ENCODE measurements around the gene CHST3.

The CHST3 gene

DNA sequence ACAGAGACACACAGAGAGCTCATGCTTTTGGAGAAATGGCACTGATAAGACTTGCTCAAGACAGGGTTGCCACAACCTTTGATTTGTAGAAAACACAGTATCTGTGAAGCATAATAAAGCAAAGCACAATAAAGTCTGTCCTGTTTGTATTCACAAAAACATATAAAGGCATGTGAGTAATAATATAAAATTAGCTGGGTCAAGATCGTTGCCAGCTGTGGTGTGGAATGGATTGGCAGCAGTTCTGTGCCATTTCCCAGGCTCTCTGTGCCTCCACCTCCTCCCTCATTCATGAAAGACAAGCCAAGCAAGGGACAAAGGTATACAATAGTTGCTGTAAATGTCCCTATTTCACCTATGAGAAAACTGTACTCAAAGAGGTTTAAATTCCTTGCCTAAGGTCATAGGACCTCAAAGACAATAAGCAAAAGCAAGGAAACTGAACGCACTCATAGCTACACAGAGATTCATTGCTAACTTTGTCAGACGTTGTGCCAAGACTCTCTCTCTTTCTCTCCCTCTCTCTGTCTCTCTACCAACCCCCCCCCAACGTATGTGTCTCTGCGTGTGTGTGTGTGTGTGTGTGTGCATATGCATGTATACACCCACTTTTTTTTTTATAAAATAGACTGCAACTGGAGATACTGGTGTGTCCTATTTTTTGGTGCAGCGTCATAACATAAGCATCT lies 31.8 kb downstream of the CHST3 start:
- no peak for DNase-seq

DNA sequence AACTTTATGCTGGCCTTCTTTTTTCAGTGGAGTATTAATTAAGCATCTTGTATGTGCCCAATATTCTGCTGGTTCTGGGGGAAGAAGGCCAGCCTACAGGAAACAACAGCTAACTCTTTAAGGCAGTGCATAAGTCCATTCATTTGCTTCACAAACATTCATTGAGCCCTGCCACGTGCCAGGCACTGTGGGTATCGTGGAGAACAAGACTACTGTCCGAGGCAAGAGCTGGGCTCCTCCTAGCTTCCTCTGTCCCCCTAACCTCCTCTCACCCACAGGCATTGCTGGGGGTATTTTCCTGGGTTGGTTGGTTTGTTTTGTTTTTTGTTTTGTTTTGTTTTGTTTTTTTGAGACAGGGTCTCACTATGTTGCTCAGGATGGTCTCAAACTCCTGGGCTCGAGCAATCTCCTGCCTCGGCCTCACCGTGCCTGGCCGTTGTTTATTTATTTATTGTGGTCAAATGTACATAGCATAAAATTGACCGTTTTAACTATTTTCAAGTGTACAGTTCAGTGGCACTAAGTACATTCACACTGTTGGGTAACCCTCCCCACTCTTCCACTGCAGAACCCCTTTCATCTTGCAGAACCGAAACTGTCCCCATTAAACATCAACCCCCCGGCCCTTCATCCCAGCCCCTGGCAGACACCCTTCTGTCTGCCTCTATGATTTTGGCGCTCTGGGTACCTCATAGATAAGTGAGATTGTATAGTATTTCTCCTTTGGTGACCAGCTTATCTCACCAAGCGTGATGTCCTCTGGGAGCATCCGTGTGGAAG lies 32.6 kb downstream of the CHST3 start:
- DNase-seq: no peak

DNA sequence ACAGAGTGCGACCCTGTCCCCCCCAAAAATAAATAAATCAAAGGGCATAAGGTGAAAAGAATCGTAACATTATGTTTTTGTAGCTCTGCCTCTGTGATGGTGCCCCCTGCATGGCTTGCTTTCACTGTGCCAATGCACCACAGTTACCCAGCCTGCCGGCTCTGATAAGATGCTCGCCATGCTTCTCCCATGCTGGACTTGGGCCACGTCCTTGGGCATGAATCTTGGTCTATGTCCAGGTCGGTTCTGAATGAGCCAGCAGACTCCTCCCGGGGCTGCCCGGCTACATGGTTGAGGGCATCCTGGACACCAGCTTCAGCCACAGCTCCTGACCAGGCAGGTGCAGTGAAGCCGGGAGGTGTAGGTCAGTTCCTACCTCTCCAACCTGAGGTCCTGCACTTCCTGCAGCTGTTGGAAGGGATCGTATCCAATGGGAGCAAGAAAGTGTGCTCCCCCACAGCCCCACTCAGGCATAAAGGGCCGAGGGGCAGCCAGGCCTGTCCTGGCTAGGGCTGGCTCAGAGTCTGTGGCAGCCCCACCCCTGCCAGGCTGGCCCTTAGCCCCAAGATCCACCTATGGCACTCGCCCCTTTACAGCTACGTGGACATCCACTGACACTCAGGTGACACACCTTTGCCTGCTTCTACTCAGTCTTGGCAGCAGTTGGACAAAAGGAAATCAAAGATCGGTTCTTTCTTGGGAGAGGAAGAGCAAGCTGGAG lies 34.1 kb downstream of the CHST3 start:
- DNase-seq: no peak

GRCh38 chr10:71998840-71999194 lies 34.6 kb downstream of the CHST3 start:
- DNase-seq: no peak

GRCh38 chr10:71999360-72000072 lies 35.3 kb downstream of the CHST3 start:
- no peak for DNase-seq

DNA sequence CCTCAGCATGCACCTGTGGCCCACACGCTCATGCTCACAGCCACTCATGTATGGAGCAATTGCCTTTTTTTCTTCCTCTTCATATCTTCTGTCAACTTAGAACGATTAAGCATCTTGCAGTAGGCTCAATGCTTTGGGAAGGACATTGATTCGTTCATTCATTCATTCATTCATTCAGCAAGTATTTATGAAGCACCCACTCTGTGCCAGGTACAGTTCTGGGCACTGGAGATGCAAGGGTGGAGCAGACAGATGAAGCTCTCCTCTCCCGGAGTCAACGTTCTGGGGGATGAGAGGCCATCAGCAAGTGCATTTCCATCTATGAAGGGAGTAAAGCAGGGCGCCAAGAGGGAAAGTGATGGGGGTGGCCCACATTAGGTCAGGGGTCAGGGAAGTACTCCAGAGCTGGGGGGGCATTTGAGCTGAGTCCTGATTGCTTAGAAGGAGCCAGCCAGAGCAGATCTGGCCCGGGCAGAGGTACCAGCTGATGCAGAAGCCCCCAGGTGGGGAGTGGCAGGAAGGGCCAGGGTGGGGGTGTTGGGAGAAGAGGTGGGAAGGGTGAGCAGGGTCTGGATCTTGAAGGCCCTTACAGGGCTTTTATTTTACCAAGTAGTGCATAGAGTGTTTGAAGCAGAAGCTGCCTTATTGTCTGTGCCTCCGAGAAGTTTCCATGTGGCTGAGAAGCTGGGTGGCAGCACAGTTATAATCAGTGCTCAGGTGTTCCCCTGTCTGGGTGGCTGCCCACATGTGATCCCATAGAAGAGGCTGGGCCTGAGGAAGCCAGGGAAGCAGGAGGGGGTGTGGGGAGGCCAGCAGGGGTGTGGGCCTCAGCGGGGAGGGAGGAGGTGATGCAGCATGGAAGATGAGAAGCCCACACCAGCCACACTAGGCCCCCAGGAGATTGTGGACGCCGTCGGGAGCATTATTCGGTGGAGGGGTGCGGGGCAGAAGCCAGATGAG lies 36.2 kb downstream of the CHST3 start:
- no peak for DNase-seq

DNA sequence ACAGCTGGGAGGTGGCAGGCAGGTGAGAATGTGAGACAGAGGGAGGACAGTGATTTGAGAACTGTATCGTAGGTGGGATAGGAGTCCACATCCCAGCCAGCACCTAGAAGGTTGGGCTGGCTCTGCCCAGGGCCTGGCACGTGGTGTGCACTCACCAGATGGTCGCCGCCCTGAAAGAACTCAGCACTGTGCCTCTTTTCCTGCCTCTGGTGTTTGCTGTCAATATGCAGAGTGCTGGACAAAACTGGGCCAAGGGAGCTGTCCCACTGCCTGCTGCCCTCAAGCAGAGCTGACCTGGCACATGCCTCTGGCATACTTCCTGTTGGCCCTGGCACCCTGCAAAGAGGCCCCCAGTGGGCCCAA lies 36.8 kb downstream of the CHST3 start:
- DNase-seq: no peak

GRCh38 chr10:72002354-72003295 lies 38.4 kb downstream of the CHST3 start:
- DNase-seq: no peak

- no peak for DNase-seq
Measured at GRCh38 chr10:72006026-72006425, 41.8 kb downstream of the CHST3 start.

DNA sequence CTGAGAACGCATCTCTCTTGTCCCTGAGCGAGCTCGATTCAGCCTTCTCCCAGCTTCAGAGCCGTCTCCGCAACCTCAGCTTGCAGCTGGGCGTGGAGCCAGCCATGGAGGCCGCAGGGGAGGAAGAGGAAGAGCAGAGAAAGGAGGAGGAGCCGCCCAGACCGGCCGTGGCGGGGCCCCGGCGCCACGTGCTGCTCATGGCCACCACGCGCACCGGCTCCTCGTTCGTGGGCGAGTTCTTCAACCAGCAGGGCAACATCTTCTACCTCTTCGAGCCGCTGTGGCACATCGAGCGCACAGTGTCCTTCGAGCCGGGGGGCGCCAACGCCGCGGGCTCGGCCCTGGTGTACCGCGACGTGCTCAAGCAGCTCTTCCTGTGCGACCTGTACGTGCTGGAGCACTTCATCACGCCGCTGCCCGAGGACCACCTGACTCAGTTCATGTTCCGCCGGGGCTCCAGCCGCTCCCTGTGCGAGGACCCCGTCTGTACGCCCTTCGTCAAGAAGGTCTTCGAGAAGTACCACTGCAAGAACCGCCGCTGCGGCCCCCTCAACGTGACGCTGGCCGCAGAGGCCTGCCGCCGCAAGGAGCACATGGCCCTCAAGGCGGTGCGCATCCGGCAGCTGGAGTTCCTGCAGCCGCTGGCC lies 43.2 kb downstream of the CHST3 start:
- no peak for DNase-seq

DNA sequence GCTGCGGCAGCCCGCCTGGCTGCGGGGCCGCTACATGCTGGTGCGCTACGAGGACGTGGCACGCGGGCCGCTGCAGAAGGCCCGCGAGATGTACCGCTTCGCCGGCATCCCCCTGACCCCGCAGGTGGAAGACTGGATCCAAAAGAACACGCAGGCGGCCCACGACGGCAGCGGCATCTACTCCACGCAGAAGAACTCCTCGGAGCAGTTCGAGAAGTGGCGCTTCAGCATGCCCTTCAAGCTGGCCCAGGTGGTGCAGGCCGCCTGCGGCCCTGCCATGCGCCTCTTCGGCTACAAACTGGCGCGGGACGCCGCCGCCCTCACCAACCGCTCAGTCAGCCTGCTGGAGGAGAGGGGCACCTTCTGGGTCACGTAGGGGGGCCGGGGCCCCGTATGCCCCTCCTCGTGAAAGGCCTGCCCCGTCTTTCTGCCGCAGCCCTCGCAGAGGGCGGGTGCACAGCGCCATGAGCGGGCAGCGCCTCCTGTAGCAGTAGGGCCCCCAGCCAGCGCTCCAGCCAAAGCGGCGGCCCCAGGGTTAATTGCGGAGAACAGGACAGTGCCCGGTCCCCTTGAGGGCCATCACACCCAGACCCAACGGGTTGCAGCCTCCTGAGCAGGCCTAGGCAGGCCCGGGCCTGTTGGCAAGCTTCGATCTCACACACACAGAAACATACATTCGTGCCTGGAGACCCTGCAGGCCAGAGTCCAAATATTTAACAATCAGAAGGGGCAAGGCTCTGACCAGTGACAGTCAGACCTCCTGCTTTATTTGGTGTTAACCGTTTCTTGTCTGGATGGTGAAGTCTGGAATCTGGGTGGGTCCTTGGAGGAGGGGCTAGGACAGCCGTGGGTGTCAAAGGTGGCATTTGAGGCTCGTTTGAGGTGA lies 44.1 kb downstream of the CHST3 start:
- no peak for DNase-seq

DNA sequence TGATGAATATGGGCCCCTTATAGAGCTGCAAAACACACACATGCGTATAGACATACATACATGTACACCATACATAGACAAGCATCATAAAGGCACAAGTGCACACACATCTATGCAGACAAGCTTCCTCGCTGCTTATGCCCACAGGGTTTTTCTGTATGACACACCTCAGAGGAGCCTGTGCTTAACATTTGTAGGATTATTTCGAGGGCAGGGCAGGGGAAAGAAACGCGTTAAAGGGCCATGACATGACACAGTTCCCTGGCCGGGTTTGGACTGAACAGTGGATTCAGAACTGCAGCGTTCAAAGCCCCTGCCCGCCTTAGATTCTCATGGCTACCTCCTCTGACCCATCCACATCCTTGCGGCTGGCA lies 44.8 kb downstream of the CHST3 start:
- DNase-seq: no peak

GRCh38 chr10:72009425-72010081 lies 45.4 kb downstream of the CHST3 start:
- peak; percentile 12 for DNase-seq

DNA sequence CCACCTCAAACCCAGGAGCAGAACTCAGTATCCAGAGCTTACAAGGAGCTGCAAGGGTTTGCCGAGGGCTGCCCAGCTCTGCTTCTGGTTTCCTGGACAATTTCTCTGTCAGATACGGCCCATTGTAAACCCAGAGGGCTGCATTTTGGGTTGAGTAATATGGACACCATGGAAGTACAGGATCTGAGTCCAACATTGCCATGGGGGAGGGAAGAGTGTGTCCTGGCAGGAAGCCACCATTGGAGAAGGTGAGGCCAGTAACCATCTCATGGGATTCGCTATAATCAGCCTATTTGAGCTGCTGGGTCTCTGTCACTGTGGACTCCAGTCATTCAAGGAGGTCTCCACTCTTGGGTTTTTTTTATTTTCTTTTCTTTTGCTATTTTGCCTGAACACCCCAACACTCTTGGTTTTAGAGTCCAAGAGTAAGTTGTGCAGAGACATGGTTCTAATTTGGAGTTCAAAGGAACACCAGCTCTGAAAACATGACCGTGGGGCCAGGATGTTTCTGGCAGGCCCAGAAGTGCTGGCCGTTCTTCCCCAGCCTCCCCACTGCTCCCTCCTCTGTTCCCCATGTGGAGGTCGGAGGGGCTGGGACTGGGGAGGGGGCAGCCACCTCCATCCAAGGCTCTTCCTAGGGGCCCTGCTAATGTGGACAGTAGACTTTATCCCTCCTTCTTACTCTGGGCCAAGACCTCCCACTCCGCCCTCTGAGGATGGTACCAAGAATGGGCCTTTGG lies 46.2 kb downstream of the CHST3 start:
- no peak for DNase-seq

DNA sequence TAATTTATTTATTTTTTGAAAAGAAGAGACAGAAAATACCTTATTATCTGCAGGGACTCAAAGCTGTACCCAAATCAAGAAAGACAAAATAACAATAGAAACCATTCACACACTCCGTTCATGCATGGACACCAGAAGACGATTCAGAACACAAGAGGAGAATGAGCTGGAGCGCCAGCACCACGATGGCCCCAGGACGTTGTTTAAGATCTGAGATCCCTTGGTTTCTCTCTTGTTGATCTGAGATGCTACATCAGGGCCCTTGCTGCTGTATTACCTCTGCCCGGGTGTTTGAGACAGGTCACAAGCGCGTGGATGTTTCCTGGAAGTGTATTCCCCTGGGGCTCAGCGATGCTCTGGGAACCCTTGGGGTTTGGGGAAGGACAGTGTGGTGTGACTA lies 46.8 kb downstream of the CHST3 start:
- no peak for DNase-seq

- no peak for DNase-seq
Measured at GRCh38 chr10:72011468-72011867, 47.3 kb downstream of the CHST3 start.

DNA sequence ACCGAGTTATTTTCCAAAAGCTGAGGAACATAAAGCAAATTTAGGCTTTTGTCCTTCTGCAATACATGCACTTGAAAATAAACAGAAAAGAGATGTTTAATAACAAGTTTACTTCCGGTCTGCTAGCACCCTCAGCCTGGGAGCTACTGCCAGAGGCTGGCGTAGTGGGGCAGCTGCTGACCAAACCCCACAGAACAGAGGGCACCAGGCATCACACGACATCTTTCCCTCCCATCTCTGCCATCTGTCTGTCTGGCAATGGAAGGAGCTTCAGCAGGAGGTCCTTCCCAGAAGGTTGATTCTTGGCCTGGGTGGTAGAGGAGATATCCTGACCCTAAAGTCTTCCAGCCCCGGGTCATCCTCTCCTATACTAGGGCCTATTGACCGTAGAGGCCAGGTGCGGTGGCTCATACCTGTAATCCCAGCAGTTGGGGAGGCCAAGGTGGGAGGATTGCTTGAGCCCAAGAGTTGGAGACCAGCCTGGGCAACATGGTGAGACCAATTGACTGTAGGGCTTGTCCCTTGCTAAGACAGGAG lies 47.8 kb downstream of the CHST3 start:
- DNase-seq: no peak

- DNase-seq: no peak
Measured at GRCh38 chr10:72012796-72013195, 48.6 kb downstream of the CHST3 start.

Measured in NCI-H146 (cell line).